Pulmonary artery endothelial cell (primary cell): ENCODE measurements around the gene FLNB. TPM values are rescaled to one million over a fixed set of nuclear protein-coding genes. Genes with fewer than 3 reads are reported as not detected.

Experiments
- DNase-seq: peaks from one replicate; pipeline ENCODE4 v3.0.0-alpha.2; 2011; ENCODE audit warnings: low read depth, low spot score
- total RNA-seq: library from RNA; depleted of rRNA; stranded (reverse); fragments of >200 nt; gene quantifications from 2 replicates; pipeline ENCODE4 v1.2.3, GENCODE V29; 2014

Gene FLNB
- total RNA-seq, 1 donor from 2014 or later, result 1,024 TPM

DNA sequence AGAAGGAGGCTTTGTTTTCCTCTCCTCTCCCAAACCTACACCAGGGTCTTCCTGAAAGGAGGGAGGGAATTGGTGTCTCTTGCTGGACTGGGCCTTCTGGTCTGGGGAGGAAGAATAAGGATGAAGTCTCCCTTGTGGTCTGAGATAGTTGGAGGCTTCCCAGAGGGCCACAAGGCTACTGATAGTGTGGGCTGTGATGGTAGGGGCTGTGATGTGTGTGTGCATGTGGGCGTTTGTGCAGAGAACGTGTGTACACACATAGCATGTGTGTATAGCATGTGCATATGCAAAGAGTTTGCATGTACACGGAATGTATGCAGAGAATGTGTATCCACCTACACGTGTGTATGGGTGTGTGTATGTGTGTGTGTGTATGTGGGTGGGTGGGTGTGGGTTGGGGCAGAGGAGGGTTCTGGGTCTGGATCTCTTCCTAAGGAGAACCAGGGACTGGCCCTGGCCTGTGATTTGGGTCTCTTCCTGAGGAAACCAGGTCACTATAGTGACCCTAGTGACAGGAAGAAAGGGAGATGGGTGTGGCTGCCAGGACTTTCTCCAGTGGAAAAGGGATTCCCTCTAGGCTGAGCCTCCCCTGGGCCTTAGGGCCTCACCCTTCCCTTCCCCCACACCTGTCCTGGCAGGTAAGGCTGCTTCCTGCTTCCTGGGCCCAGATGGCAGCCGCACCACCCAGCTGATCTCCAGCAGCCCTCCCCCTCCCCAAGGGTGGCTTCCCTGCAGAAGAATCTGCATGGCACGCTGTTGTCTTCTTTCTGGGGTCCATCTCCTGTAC is 1.7 kb downstream of the FLNB start:
- no peak for DNase-seq

DNA sequence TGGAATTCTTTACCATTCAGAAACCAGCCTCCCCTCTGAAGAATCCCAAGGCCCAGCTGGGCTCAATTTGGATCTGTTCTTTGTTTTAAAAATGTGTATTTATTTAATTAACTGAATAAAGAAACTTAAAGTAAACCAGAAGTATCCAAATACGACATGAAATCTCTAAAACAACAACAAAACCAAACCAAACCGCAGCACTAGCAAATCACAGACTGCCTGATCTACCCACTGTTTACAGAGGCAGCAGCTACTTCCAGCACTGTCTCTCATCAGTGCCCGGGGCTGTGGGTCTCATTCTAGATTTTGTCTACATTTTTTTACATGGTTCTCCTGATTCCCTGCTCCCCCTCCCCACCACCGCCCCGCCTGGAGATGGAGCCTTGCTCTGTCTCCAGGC is 2.3 kb downstream of the FLNB start:
- DNase-seq, result no peak

DNA sequence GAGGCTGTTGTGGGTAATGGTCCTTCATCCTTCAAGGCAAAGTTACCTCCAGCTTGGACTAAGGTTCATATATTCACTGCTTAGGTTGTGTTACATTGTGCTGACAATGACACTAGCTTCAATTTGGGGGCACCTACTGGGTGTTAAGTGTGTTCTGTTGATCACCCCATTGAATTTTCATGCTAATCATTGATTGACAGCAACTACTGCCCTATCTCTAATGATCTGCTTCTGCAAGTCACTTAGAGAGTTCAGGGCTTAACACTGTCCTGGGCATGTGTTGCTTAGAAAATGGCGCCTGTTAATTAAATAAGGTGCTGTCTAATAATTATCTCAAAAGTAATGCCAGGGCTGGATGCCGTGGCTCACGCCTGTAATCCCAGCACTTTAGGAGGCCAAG is 3.4 kb downstream of the FLNB start:
- DNase-seq, result no peak

DNA sequence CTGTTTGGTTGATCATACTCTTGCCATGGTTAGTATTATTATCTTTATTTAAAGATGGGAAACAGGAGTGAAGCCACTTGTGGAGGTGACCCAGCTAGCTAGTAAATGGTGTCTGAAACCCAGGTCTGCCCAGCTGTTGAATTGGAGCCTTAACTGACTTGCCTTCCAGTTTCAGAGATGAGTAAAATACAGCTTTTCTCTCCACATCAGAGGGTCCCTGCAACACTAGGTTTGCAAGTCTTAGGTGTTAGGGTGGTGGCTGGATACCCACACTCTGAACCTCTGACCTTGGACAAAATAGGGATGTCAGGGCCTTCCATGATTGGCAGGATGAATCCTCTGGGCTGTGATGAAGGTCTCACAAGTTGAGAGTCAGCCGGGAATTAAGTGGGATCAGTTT is 4.1 kb downstream of the FLNB start:
- DNase-seq, result no peak

DNA sequence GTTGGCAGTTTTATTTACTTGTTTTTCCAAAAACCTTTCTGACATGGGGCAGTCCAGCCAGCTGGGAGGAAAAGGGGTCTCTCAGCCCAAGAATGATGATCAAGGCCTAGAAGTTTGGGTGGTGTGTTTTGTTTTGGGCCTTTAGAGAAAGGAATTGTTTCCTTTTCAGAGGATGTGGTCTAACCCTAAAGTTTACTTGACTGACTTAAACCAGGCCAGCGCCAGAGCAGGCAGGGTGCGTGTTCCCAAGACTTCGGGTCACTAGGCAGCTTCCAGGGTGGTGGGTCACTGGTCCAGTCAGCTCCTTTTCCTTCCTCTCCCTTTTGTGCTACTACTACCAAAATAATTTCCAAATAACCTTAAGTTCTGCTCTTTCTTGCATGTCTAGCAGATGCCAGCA is 4.9 kb downstream of the FLNB start:
- no peak for DNase-seq

DNA sequence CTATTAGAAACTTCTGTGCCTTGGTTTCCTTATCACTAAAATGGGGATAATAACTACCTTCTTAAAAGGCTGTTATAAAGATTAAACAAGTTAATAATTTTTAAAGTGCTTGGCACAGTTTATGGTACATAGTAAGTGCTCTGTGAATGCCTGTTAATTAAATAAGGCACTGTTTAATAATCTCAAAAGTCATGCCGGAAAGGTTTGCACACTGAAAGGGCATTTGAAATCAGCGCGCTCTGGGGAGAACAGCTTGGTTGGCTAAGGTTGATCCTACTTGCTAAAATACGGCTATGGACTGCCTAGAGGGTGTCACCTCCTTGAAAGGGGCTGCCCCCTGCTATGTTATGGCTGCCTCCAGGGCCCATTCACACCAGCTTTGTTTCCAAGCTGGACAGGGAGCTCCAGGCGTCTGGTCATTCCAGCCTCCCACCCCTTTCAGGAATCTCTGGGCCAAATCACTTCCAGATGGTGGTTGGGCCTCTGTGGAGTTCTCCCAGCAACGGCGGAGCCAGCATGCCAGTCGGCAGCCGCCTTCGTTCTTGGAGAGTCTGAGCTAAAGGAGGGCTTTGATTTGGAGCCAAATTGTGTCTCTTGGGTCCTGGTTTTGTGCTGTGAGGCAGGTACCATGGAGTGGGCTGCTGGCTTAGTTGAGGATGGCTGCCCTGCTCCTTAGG is 5.9 kb downstream of the FLNB start:
- no peak for DNase-seq

DNA sequence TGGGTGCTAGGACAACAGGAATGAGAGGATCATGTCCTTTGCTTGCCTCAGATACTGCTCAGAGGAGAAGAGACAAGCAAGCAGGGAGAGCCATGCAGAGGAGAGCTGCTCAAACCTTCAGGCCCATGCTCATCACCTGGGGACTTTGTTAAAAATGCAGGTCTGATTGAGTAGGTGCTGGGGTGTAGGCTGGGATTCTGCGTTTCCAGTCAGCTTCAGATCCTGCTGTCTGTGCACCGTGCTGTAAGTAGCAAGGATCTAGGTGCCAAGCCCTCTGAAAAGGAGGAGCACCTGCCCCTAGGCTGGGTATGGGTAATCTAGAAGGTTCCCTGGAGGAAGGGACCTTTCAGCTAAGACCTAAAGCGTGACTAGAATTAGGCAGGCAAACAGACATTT is 7.3 kb downstream of the FLNB start:
- DNase-seq, result no peak

DNA sequence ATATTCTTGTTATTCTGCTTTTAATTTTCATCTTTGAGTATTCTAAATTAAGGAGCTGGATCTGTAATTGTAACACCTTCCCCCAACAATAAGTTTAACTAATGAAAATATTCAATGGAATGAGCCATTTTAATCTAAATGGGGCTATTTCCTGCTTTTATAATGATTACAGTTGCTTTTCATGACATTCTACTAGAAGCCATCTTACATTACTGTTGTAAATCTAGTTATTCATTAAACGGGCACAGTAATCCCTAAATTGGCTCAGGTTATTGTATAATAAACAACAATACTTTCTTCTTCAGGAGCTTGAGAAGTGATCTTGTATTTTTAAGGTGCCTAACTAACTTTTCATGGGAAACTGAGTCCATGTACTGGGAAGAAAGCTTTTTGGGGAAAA is 8.5 kb downstream of the FLNB start:
- DNase-seq, result no peak

DNA sequence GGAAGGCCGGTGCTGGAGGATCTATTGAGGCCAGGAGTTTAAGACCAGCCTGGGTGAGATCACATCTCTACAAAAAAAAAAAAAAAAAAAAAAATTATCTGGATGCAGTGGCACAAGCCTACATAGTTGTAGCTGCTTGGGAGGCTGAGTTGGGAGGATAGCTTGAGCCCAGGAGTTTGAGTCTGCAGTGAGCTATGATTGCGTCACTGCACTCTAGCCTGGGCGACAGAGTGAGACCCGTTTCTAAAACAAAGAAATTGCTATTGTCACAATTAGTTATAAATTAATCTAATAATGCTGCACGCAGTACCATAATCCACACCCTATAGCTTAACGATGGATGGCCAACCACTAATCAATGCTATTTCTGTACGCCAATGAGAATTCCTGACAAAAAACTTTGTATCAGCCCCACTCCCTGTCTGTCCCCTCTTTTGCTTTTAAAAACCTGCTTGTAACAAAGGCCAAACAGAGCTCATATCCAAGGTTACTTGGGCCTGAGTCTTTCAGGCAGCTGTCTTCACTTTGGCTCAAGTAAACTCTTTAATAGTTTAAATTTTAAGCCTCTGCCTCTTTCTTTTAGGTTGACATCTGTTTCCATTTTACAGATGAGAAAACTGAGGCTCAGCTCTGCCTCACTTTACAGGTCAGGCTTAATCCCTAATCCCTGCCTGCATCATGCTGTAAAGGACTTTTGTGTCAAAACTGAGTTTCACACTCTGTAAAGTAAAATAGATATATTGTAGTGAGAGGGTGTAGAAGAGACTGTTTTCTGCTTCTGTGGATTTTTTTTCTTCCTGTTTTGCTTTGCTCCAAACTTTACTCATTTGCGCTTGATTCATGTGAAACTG is 10.9 kb downstream of the FLNB start:
- DNase-seq, result no peak

DNA sequence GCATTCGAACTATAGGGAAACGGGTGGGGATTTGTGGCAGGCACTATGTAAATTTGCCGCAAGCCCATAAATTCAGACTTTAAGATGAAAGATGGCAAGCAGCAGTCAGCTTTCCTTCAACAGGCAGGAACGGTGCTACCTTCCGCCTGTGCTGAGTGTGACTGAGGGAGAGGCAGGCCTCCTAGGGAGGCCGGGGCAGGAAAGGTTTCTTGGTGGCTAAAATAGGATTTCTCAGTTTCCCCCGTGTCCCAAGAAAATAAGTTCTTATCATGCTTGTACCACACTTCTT is 12.5 kb downstream of the FLNB start:
- no peak for DNase-seq

DNA sequence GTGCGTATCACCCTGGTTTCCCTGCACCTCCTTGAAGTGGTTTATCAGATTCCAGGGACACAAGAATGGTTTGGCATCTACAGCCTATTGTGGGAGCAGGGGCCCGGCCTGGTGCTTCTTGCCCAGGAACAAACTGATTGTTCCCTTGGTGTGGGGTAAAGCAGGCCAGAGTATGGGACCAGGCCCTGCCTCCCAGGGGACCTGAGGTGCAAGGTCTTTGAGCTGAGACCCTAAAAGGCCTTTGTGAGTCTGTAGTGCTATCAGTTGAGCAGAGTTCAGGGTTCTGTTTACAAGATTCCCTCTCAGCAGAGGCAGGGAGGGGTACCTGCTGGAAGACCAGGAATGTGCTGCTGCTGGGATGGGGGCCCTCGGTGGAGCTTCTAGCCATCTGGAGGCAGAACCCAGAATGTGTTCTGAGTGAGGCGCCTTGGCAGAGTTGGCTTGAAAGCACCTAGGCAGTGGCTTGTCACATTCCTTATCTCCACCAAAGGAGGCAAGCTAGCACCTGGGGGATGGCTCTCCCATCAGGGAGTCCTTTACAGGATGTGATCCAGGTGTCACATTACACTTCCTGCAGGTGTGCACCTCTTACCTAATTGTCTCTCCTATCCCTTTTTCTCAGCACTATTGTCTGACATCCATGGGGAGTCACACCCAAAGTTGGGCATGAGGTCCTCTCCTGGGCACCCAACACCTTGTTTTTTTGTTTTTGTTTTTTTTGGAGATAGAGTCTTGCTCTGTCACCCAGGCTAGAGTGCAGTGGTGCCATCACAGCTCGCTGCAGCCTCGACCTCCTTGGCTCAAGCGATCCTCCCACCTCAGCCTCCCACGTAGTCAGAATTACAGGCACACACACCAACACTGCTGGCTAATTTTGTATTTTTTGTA is 13.1 kb downstream of the FLNB start:
- DNase-seq, result no peak

DNA sequence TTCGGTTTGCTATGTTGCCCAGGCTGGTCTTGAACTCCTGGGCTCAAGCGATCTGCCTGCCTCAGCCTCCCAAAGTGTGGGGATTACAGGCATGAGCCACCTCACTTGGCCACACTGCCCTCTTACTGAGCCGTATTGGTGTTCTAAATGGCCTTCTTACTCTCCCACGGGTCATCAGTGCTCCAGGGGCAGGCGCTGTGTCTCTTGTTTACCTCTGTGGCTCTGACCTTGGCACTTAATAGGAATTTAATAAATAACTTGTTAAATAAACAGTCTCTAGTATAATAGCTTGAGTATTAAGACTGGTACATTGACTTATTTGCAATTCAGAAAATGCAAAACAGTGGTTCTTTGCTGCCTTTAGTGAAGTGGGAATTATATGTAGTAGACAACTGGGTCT is 13.7 kb downstream of the FLNB start:
- DNase-seq, result no peak

DNA sequence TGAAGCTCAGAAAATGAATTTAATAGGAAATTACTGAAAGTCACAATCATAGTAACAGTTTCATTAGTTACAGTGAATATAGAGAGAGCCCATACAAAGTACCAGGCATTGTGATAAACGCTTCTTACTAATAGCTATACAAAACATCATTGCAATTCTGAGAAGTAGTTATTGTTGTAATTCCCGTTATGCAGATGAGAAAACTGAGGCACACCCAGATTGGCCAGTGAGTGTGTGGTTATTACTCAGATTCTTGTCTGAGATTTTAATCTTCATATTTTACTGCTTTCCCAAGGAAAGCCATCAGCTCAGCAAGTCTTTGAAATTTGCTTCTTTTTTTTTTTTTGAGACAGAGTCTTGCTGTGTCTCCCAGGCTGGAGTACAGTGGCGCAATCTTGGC is 14.3 kb downstream of the FLNB start:
- no peak for DNase-seq

DNA sequence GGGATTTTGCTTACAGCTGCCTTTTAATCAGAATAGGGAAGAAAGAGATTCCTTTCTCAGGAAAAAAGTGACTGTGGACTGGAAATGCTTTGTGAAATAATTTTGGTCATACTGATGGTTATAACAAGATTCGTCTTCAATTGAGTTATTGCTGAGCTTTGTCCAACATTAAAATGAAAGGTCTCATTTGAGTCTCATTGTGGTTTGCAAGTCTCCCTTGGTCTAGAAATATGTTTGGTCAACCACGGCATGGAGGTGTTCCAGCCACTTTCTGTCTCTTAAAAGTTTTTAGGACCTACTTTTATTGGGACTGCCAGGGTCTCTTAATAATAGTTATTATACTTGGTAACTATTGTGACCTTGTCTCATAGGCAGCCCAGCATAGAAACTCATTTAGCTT is 15.3 kb downstream of the FLNB start:
- DNase-seq, result no peak

DNA sequence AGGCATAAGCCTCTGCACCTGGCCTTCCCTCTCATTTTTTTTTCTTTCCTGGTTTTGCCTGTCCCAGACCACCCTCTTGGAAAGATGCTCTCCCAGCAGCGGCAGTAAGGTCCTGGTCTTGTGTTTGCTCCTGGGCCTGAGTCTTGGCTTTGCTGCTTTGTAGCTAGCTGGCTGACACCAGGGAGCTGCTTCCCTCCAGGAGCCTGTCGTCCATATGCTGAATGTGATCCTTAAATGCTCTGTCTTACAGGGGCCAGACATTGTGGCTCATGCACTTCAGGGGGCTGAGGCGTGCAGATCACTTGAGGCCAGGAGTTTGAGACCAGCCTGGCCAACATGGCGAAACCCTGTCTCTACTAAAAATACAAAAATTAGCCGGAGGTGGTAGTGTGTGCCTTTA is 17.2 kb downstream of the FLNB start:
- no peak for DNase-seq

DNA sequence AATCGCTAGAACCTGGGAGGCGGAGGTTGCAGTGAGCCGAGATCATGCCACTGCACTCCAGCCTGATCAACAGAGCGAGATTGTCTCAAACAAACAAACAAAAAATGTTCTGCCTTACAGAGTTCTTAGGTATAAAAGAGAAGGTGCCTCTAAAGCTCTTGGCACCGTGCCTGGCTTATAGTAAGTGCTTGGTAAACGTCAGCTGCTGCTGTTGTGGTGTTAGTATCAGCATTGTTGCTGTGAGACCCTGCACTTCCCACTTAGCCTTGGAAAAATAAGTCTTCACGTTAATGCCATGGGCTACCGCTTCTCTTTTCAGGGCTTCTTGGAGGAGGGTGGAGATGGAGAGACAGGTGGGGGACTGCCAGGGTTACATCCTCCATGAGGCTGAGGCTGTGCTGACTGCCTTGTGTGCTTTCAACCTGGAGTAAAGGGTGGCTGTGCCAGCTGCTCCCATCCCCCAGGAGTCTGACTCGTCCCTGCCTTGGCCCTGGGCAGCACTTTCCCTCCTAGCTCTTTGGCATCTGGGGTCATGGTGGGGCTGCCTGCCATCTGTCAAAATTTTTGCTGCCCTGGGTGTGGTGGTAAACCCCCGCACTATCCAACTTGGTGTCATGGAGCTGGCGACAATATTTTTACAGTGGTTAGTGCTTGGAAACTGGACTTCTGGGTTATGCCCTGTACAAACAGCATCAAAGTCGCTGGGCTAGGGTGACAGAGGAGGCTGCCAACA is 17.8 kb downstream of the FLNB start:
- DNase-seq, result no peak

DNA sequence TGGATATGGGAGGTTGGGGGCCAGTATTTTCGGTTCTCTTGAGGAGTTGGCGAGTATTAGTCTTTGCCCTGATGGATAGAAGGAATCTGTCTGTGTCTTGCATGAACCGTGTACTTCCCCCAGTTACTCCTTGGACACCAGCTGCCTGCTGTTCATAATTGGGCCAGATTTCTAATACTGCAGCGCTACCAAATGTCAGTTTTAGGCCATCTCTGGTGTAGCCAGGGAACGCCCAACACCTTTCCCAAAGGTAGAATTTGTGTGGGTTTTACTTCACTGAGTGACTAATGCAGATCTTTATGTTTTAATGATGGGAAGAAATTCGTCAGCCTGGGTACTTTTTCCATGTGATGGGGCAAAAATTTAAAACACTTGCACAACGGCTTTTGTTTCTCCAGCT is 18.4 kb downstream of the FLNB start:
- DNase-seq, result no peak

DNA sequence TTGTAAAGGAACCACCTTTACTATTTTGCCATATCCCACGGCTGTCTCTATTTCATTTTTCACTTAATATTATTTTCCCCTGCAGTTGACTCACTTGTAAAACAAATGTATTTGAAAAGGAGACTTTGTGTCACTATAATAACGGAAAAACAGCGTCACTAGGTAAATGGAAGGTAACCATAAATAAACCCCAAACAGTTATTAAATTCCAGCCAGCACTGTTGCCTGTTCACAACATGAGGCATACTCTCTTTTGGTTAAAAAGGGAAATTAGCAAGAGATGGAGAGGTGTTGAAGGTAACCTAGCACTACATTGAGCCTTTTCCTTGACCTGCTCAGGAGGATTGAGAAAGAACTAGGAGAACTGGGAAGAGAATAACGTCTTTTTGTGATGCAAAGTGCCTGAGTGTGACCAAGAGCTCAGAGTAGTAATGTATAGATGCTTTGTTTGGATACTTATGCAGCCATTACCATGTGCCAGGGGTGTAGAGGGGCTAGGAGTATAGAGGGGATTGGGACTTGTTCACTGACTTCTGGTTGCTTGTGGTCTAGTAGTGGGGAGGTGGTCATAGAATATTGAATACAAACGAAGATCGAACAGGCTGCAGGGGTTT is 19.6 kb downstream of the FLNB start:
- DNase-seq, result no peak

DNA sequence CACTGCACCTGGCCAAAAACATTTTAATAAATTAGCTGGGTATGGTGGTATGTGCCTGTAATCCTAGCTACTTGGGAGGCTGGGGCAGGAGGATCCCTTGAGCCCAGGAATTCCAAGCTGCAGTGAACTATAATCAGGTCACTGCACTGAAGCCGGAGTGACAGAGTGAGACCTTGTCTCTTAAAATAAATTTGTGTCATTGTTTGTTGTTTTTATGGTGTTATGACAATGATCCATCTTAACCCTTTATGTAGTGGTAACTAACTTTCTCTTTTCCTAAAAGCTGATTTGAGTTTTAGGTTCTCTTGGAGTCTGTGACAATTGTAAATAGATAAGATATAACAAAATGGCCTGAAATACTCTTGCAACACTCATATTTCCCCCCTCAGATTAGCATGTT is 20.7 kb downstream of the FLNB start:
- no peak for DNase-seq

DNA sequence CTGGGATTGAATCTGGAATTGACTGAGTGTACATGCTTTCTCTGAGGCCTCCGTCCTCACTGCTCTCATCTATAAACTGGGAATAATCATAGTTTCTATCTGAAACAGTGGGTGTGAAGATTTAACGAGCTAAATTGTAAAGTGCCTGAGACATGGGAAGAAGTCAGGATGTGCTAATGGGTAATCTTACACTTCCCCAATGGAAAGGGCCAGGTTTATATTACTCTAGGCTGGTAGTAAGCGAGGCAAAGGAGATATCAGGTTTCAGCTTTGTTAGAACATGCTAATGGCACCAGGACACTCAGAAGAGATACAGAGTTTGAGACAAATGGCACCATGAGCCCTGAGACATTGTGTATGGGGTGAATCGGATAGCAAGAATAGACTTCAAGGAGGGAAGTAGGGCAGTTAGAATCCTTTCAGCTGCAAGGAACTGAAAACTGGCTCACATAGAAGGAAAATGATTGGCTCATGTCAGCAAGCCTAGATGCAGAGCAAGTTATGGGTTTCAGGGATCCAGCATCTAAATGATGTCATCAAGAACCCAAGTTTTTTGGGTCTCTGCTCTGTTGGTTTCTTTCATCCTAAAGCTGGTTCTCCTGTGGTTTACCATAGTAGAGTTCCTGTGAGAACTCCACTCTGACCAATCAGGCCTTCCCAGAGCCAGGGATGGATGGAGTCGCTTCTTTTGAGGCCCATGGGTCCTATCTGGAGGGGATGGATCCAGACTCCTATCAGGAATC is 21.8 kb downstream of the FLNB start:
- no peak for DNase-seq
